Measurements from ENCODE around the gene SPATS1. TPM values are rescaled to one million over a fixed set of nuclear protein-coding genes. Genes with fewer than 3 reads are reported as not detected.

SPATS1 gene
- total RNA-seq, 2 experiments from 2014 or later = not detected

- Histone ChIP-seq H3K4me3 (ENCODE audit: low read length) (no peak overlapping the region), H3K27me3 (ENCODE audit: control insufficient read depth in 1 of 2, insufficient read depth in 2 of 2, low read length in 2 of 2) (peaks cover 23 to 24% of the 10 kb centered on the region in 2 experiments), H3K36me3 (ENCODE audit: insufficient read depth, low read length) (peaks cover 47% of the 10 kb centered on the region), H3K27ac (ENCODE audit: low read depth in 1 of 2, low read length in 2 of 2) (no peak overlapping the region), H3K4me1 (ENCODE audit: insufficient read depth, low read length) (peaks cover 16% of the 10 kb centered on the region), H3K9me3 (ENCODE audit: control insufficient read depth in 1 of 2, insufficient read depth in 1 of 2, low read length in 2 of 2) (peaks cover 0 to 5% of the 10 kb centered on the region in 2 experiments)
- ChIA-PET CTCF (no interaction called here), POLR2A (no interaction called here)
- H3K4me3 Mint-ChIP-seq = no peak overlapping the region
- no peak overlapping the region for H3K27ac Mint-ChIP-seq
- H3K9me3 Mint-ChIP-seq = no peaks in the 10 kb centered on the region
- ATAC-seq (ENCODE audit: poor library complexity) (no peak), DNase-seq (no peak)
- H3K36me3 Mint-ChIP-seq (ENCODE audit: low read depth) = peaks cover 46% of the 10 kb centered on the region
- no peak for TF ChIP-seq CTCF (IDR thresholded peaks at IDR 0.05)
- intact Hi-C loops (cut with DNase I, micrococcal nuclease) = no loop called here
- H3K27me3 Mint-ChIP-seq = peaks cover 16% of the 10 kb centered on the region
- H3K4me1 Mint-ChIP-seq (ENCODE audit: low read depth) = peaks cover 15% of the 10 kb centered on the region
These were observed 42.1 kb upstream of the SPATS1 start for GRCh38 chr6:44300292-44300823.

GRCh38 chr6:44301106-44301505 lies 41.3 kb upstream of the SPATS1 start:
- intact Hi-C loops (cut with DNase I, micrococcal nuclease) = no loop called here
- Histone ChIP-seq H3K4me1 (ENCODE audit: insufficient read depth, low read length) (peaks cover 16% of the 10 kb centered on the region), H3K36me3 (ENCODE audit: insufficient read depth, low read length) (peaks cover 54% of the 10 kb centered on the region), H3K9me3 (ENCODE audit: control insufficient read depth in 1 of 2, insufficient read depth in 1 of 2, low read length in 2 of 2) (peaks cover 0 to 5% of the 10 kb centered on the region in 2 experiments), H3K27ac (ENCODE audit: low read depth in 1 of 2, low read length in 2 of 2) (no peak overlapping the region), H3K4me3 (ENCODE audit: low read length) (no peak overlapping the region), H3K27me3 (ENCODE audit: control insufficient read depth in 1 of 2, insufficient read depth in 2 of 2, low read length in 2 of 2) (peaks cover 17% of the 10 kb centered on the region in 2 experiments)
- Mint-ChIP-seq H3K27ac (no peak overlapping the region), H3K27me3 (peaks cover 10% of the 10 kb centered on the region), H3K4me3 (no peak overlapping the region), H3K36me3 (ENCODE audit: low read depth) (peaks cover 54% of the 10 kb centered on the region), H3K9me3 (no peaks in the 10 kb centered on the region), H3K4me1 (ENCODE audit: low read depth) (peaks cover 15% of the 10 kb centered on the region)
- TF ChIP-seq CTCF (IDR thresholded peaks at IDR 0.05) = no peak
- CTCF ChIA-PET = no interaction called here
- POLR2A ChIA-PET = no interaction called here
- ATAC-seq (ENCODE audit: poor library complexity) = no peak
- DNase-seq = no peak

GRCh38 chr6:44301782-44302564 lies 40.5 kb upstream of the SPATS1 start:
- H3K27me3 ChIP-seq (ENCODE audit: control insufficient read depth in 1 of 2, insufficient read depth in 2 of 2, low read length in 2 of 2) = peaks cover 8 to 9% of the 10 kb centered on the region in 2 experiments
- ATAC-seq (ENCODE audit: poor library complexity) = no peak
- H3K4me1 Mint-ChIP-seq (ENCODE audit: low read depth) = peaks cover 8% of the 10 kb centered on the region
- DNase-seq = no peak
- H3K27ac ChIP-seq (ENCODE audit: low read depth in 1 of 2, low read length in 2 of 2) = no peak overlapping the region
- H3K36me3 ChIP-seq (ENCODE audit: insufficient read depth, low read length) = peaks cover 61% of the 10 kb centered on the region
- no peak overlapping the region for H3K4me3 ChIP-seq (ENCODE audit: low read length)
- peaks cover 59% of the 10 kb centered on the region for H3K36me3 Mint-ChIP-seq (ENCODE audit: low read depth)
- no peak overlapping the region for H3K27ac Mint-ChIP-seq
- CTCF ChIA-PET = interaction anchor here (1.7 kb wide), 1 partner anchor 11 kb away, joined by 4 read pairs; the partner anchor contains the start of gene AARS2
- H3K9me3 Mint-ChIP-seq = no peaks in the 10 kb centered on the region
- H3K9me3 ChIP-seq (ENCODE audit: control insufficient read depth in 1 of 2, insufficient read depth in 1 of 2, low read length in 2 of 2) = peaks cover 0 to 5% of the 10 kb centered on the region in 2 experiments
- TF ChIP-seq CTCF (IDR thresholded peaks at IDR 0.05) = no peak
- H3K4me1 ChIP-seq (ENCODE audit: insufficient read depth, low read length) = peaks cover 13% of the 10 kb centered on the region
- H3K4me3 Mint-ChIP-seq = no peak overlapping the region
- peaks cover 1% of the 10 kb centered on the region for H3K27me3 Mint-ChIP-seq
- POLR2A ChIA-PET = interaction anchor here (0.9 kb wide), 1 partner anchor 11 kb away, joined by 3 read pairs; the partner anchor contains the start of gene AARS2
- intact Hi-C loops (cut with DNase I, micrococcal nuclease) = no loop called here

Data from CD4-positive, alpha-beta T cell (primary cell).